Sigmoid colon (tissue), 7 donors: ENCODE data around the gene THAP4. TPM values are rescaled to one million over a fixed set of nuclear protein-coding genes. Genes with fewer than 3 reads are reported as not detected.
"Not testable (repeated sequence)": the region's sequence is repeated elsewhere in the genome, so short reads cannot be mapped to it uniquely, and the experiment has no call there.

Experiments used
- DNase-seq: peaks from one replicate; pipeline ENCODE4 v3.0.0-alpha.2; 2019
- H3K27ac ChIP-seq, 4 donors: fragments of 200-600 bp; sonication (generic); one replicate each; pipeline ENCODE4 v1.5.1; 2016 to 2019; ENCODE audit warnings: mild to moderate bottlenecking in 1 of 4
- H3K27me3 ChIP-seq, 3 donors: fragments of 200-600 bp; sonication (generic); one replicate each; pipeline ENCODE4 v1.5.1; 2019; ENCODE audit warnings: mild to moderate bottlenecking in 1 of 3
- H3K36me3 ChIP-seq, 4 donors: fragments of 200-600 bp; sonication (generic); one replicate each; pipeline ENCODE4 v1.5.1; 2016 to 2019
- H3K4me1 ChIP-seq, 4 donors: fragments of 200-600 bp; sonication (generic); one replicate each; pipeline ENCODE4 v1.5.1; 2017 to 2019
- H3K4me3 ChIP-seq, 4 donors: fragments of 200-600 bp; sonication (generic); one replicate each; pipeline ENCODE4 v1.5.1; 2017 to 2019; ENCODE audit warnings: mild to moderate bottlenecking in 2 of 4, moderate library complexity in 1 of 4
- H3K9me3 ChIP-seq, 4 donors: fragments of 200-600 bp in 3 of 4; sonication (generic) in 3 of 4; one replicate each; pipeline versions ENCODE4 v1.5.1 to v1.6.1; 2013 to 2019
- EP300 ChIP-seq, 4 donors: sonication (generic); formaldehyde crosslinking; IDR thresholded peaks; one replicate each; pipeline ENCODE4 v1.6.1; 2017; ENCODE audit warnings: antibody characterized with exemption in 4 of 4
- POLR2A ChIP-seq, 2 donors: fragments of 450-650 bp; IDR thresholded peaks; one replicate each; pipeline ENCODE4 v1.6.1; 2016; ENCODE audit warnings: antibody characterized with exemption in 2 of 2, mild to moderate bottlenecking in 2 of 2, moderate library complexity in 2 of 2
- POLR2AphosphoS5 ChIP-seq, 4 donors: sonication (generic); formaldehyde crosslinking; IDR thresholded peaks; one replicate each; pipeline ENCODE4 v1.6.1; 2017; ENCODE audit warnings: antibody characterized with exemption in 4 of 4
- WGBS, 2 donors: extraction: QIAGEN DNeasy Blood & Tissue Kit; methylation state at CpG; one replicate each; pipeline ENCODE4 v1.1.7; 2013; 5-methylcytosine and 5-hydroxymethylcytosine counted together
- intact Hi-C: fragments of 100-400 bp; cut with DNase I; formaldehyde crosslinking; loops from one replicate; pipeline ENCODE4 v1.15.1; 2023
- polyA plus RNA-seq, 3 donors: library from polyadenylated mRNA; stranded (reverse); fragments of 200-250 nt; gene quantifications; one replicate each; pipeline ENCODE4 v1.2.3, GENCODE V29; 2013
- total RNA-seq, 4 donors: library from RNA; depleted of rRNA; stranded (reverse); fragments of >200 nt; gene quantifications; one replicate each; pipeline ENCODE4 v1.1.0, GENCODE V29; 2016
- TF ChIP-seq, protein P1 (sequence below), 4 experiments: fragments of 450-650 bp in 3 of 4; fragments of 200-600 bp in 1 of 4; IDR thresholded peaks; one replicate each; pipeline ENCODE4 v1.5.1; 2016 to 2019; ENCODE audit warnings: antibody characterized with exemption in 4 of 4, mild to moderate bottlenecking in 3 of 4, moderate library complexity in 2 of 4
- donor health status: healthy with polysubstance abuse.
- donor health status: Bipolar disorder and iron deficiency.
- donor health status: healthy.

THAP4 gene
- total and polyA plus RNA-seq, 7 donors = 28.9 to 112 (median 44.7) TPM

- no peak for TF ChIP-seq POLR2AphosphoS5 (IDR thresholded peaks at IDR 0.05)
- TF ChIP-seq POLR2A (IDR thresholded peaks at IDR 0.05) = no peak
- TF ChIP-seq EP300 (IDR thresholded peaks at IDR 0.05) = no peak
- TF ChIP-seq, protein P1, sequence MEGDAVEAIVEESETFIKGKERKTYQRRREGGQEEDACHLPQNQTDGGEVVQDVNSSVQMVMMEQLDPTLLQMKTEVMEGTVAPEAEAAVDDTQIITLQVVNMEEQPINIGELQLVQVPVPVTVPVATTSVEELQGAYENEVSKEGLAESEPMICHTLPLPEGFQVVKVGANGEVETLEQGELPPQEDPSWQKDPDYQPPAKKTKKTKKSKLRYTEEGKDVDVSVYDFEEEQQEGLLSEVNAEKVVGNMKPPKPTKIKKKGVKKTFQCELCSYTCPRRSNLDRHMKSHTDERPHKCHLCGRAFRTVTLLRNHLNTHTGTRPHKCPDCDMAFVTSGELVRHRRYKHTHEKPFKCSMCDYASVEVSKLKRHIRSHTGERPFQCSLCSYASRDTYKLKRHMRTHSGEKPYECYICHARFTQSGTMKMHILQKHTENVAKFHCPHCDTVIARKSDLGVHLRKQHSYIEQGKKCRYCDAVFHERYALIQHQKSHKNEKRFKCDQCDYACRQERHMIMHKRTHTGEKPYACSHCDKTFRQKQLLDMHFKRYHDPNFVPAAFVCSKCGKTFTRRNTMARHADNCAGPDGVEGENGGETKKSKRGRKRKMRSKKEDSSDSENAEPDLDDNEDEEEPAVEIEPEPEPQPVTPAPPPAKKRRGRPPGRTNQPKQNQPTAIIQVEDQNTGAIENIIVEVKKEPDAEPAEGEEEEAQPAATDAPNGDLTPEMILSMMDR (IDR thresholded peaks at IDR 0.05) = no peak
- WGBS, 2 donors = 83 to 92% methylated on average over 5 of the region's 5 CpGs
- Histone ChIP-seq H3K9me3 (no peaks in the 10 kb centered on the region), H3K4me1 (peaks cover 0 to 30% (median 20%) of the 10 kb centered on the region in 4 donors), H3K27ac (peak overlapping the region in 1 of 4 donors; percentile 51), H3K36me3 (peaks cover 15 to 38% (median 22%) of the 10 kb centered on the region in 4 donors), H3K27me3 (no peaks in the 10 kb centered on the region), H3K4me3 (no peak overlapping the region)
- peak; percentile 12 for DNase-seq
- intact Hi-C loops = no loop called here
These were observed 61.2 kb downstream of the THAP4 start for GRCh38 chr2:241575624-241576292.

DNA sequence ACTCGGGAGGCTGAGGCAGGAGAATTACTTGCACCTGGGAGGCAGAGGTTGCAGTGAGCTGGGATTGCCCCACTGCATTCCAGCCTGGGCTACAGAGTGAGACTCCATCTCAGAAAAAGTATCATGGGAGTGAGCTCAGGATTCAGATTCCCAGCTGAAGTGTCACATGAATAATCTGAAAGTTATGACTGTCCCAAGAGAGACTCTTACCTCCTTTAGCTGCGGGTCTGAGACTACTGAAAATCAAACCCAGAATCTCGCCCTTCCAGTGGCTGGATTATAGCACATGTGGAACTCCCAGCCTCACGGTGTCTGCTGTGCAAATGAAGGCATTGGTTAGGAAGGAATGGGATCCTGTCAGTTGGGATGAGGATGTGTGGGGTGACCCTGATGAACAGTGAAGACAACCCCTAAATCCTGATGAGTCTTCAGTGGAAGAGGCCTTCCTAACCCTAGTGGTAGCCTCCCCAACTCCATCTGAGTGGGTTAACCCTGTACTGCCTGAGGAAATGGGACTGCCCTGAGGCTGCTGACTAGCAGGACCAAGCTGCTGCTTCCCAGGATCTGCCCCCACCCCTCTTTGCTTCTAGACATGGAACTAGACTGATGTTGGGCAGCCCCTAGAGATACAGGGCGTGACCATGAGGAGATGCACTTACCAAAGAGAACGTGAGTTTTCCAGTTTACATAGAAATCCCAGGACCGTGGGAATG is 61.9 kb downstream of the THAP4 start:
- H3K27ac ChIP-seq = no peak overlapping the region
- H3K9me3 ChIP-seq = no peaks in the 10 kb centered on the region
- 86 to 91% methylated on average over 7 of the region's 7 CpGs for WGBS, 2 donors
- peaks cover 15 to 38% (median 22%) of the 10 kb centered on the region in 4 donors for H3K36me3 ChIP-seq
- H3K4me1 ChIP-seq = peaks cover 0 to 30% (median 20%) of the 10 kb centered on the region in 4 donors
- H3K4me3 ChIP-seq = no peak overlapping the region
- intact Hi-C loops = no loop called here
- TF ChIP-seq POLR2AphosphoS5 (IDR thresholded peaks at IDR 0.05) = peak in 1 of 4 donors; percentile 12
- TF ChIP-seq, protein P1 (IDR thresholded peaks at IDR 0.05) = no peak
- peak; percentile 35 for DNase-seq
- H3K27me3 ChIP-seq = no peaks in the 10 kb centered on the region

- H3K27ac ChIP-seq = no peak overlapping the region
- peak; percentile 50 for DNase-seq
- no peak overlapping the region for H3K4me3 ChIP-seq
- 87 to 93% methylated on average over 12 of the region's 12 CpGs for WGBS, 2 donors
- no peaks in the 10 kb centered on the region for H3K27me3 ChIP-seq
- no peaks in the 10 kb centered on the region for H3K9me3 ChIP-seq
- peaks cover 0 to 33% (median 25%) of the 10 kb centered on the region in 4 donors for H3K4me1 ChIP-seq
- intact Hi-C loops = no loop called here
- peaks cover 15 to 38% (median 22%) of the 10 kb centered on the region in 4 donors for H3K36me3 ChIP-seq
- TF ChIP-seq, protein P1 (IDR thresholded peaks at IDR 0.05) = no peak
- TF ChIP-seq POLR2AphosphoS5 (IDR thresholded peaks at IDR 0.05) (no peak), POLR2A (IDR thresholded peaks at IDR 0.05) (no peak), EP300 (IDR thresholded peaks at IDR 0.05) (no peak)
These were observed 63.2 kb downstream of the THAP4 start for GRCh38 chr2:241573741-241574140.

DNA sequence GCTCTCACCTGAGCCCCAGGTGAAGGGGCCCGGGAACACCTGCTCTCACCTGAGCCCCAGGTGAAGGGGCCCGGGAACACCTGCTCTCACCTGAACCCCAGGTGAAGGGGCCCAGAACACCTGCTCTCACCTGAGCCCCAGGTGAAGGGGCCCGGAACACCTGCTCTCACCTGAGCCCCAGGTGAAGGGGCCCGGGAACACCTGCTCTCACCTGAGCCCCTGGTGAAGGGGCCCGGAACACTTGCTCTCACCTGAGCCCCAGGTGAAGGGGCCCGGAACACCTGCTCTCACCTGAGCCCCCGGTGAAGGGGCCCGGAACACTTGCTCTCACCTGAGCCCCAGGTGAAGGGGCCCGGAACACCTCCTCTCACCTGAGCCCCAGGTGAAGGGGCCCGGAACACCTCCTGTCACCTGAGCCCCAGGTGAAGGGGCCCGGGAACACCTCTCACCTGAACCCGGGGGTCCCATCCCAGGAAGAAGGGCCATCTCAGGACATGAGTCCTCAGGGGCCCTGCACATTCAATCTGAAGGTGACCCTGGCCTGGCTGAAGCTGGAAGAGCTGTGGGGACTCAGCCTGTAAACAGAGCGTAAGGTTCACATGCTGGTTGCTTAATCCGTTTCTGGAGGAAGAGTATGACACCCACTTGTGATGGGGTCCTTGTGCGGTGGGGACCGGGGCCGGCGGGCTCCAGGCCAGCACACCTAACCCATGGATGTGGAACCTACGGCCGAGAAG is 63.9 kb downstream of the THAP4 start:
- DNase-seq = peak; percentile 54
- intact Hi-C loops, H3K4me3 ChIP-seq, H3K9me3 ChIP-seq, H3K27me3 ChIP-seq: not testable (repeated sequence)
- Histone ChIP-seq H3K27ac (peak overlapping the region in 3 of 4 donors; percentile 13 to 54 (median 22)), H3K36me3 (peaks cover 15 to 38% (median 22%) of the 10 kb centered on the region in 4 donors), H3K4me1 (peaks cover 0 to 34% (median 28%) of the 10 kb centered on the region in 4 donors)
- WGBS, 2 donors = 93 to 94% methylated on average over 20 of the region's 20 CpGs
